ENCODE data around the gene REXO4.

GRCh38 chr9:133356391-133357091 lies 61.3 kb downstream of the REXO4 start, which contains the start of the genes SURF1 and SURF2:
- no peak for TF ChIP-seq GATA2 (IDR thresholded peaks at IDR 0.05; ENCODE audit: low read depth, low read length)
- no peak for TF ChIP-seq GATA3 (IDR thresholded peaks at IDR 0.05; ENCODE audit: low read depth, low read length)

Measured in SH-SY5Y (cell line).